ENCODE data around the gene RASAL2.

- TF ChIP-seq CTCF (conservative IDR thresholded peaks at IDR 0.05; ENCODE audit: low read length) (no peak), EZH2phosphoT487 (IDR thresholded peaks at IDR 0.05; ENCODE audit: borderline replicate concordance) (no peak)
Observed at GRCh38 chr1:178142806-178143205, 48.9 kb downstream of the RASAL2 start.

All from Loucy (cell line).